GM12878 (cell line): ENCODE data around the gene MVK. TPM values are rescaled to one million over a fixed set of nuclear protein-coding genes. Genes with fewer than 3 reads are reported as not detected.

Source experiments
- ATAC-seq: fragments of 200-7000 bp; cut with Tn5 transposase; 3 replicates; pipeline ENCODE4 v1.9.1; 2020; ENCODE audit warnings: mild to moderate bottlenecking, moderate library complexity
- BruUV-seq: library from RNA; stranded (reverse); fragments of 400-500 nt; replicated peaks from 2 replicates; lab custom pipeline; 2021; lab: Mats Ljungman, UMichigan
- CTCF ChIA-PET: fragments of 300-600 bp; sonication (Branson Sonifier 250); formaldehyde crosslinking; extraction: SDS; loops from one replicate; lab custom pipeline; 2021; ENCODE audit warnings: inconsistent platforms; lab: Yijun Ruan, JAX
- POLR2A ChIA-PET: fragments of 350-600 bp; formaldehyde crosslinking; extraction: SDS; loops from one replicate; lab custom pipeline; 2021; ENCODE audit warnings: inconsistent platforms; lab: Charles Lee
- RAD21 ChIA-PET: fragments of 300-600 bp; sonication (Branson Sonifier 250); formaldehyde crosslinking; loops from one replicate; lab custom pipeline; 2023; ENCODE audit warnings: antibody characterized with exemption; ENCODE audit not compliant: unreplicated experiment; lab: Charles Lee
- SMC1A ChIA-PET: fragments of 300-600 bp; sonication (Branson Sonifier 250); formaldehyde crosslinking; loops from one replicate; lab custom pipeline; 2023; ENCODE audit not compliant: unreplicated experiment, uncharacterized antibody; lab: Charles Lee
- DNase-seq: peaks from one replicate; pipeline ENCODE4 v3.0.0-alpha.2; 2011; ENCODE audit warnings: low read depth, low spot score
- FAIRE-seq: peaks from 3 replicates; lab custom pipeline; 2011; peaks lifted over from hg19 to GRCh38; lab: Jason Lieb, UNC
- H2AFZ ChIP-seq: 2 replicates; pipeline ENCODE4 v1.6.0; 2011; ENCODE audit warnings: low read depth, low read length, control low read depth; ENCODE audit not compliant: control insufficient read depth
- H3K27ac ChIP-seq: 2 replicates; pipeline ENCODE4 v1.5.1; 2011; ENCODE audit warnings: control low read depth; ENCODE audit not compliant: control insufficient read depth, insufficient read depth
- H3K27me3 ChIP-seq, 2 experiments: replicated peaks in 1 of 2; 2 replicates each; pipeline versions ENCODE4 v1.6.0 to v1.6.1; 2011; ENCODE audit warnings: low read length in 1 of 2; ENCODE audit not compliant: control insufficient read depth in 2 of 2, insufficient read depth in 2 of 2
- H3K36me3 ChIP-seq, 2 experiments: 2 replicates each; pipeline ENCODE4 v1.5.1; 2011; ENCODE audit warnings: low read length in 1 of 2; ENCODE audit not compliant: control insufficient read depth in 2 of 2, insufficient read depth in 2 of 2
- H3K4me1 ChIP-seq: 2 replicates; pipeline ENCODE4 v1.6.1; 2011; ENCODE audit warnings: mild to moderate bottlenecking, low read length, moderate library complexity, mixed read lengths; ENCODE audit not compliant: control insufficient read depth, insufficient read depth
- H3K4me2 ChIP-seq: 2 replicates; pipeline ENCODE4 v1.6.0; 2011; ENCODE audit warnings: control low read depth; ENCODE audit not compliant: control insufficient read depth, insufficient read depth
- H3K4me3 ChIP-seq: fragments of 200-600 bp; sonication (generic); 2 replicates; pipeline ENCODE4 v1.5.1; 2016
- H3K79me2 ChIP-seq: 2 replicates; pipeline ENCODE4 v1.6.0; 2011; ENCODE audit warnings: low read length; ENCODE audit not compliant: control insufficient read depth, insufficient read depth
- H3K9ac ChIP-seq: 2 replicates; pipeline ENCODE4 v1.8.0; 2011; ENCODE audit warnings: low read length, control low read depth, mixed read lengths; ENCODE audit not compliant: control insufficient read depth, insufficient read depth
- H3K9me3 ChIP-seq: replicated peaks from 3 replicates; pipeline ENCODE4 v1.5.1; 2011; ENCODE audit warnings: mild to moderate bottlenecking, low read length; ENCODE audit not compliant: control insufficient read depth, insufficient read depth
- H4K20me1 ChIP-seq: 2 replicates; pipeline ENCODE4 v1.6.0; 2011; ENCODE audit not compliant: control insufficient read depth, insufficient read depth
- CREM ChIP-seq: IDR thresholded peaks from 2 replicates; pipeline ENCODE4 v1.6.1; 2014; ENCODE audit warnings: antibody characterized with exemption, low read depth
- FOXK2 ChIP-seq: fragments of 450-650 bp; IDR thresholded peaks from 2 replicates; pipeline ENCODE4 v1.6.1; 2017; ENCODE audit warnings: mild to moderate bottlenecking, moderate library complexity
- JUND ChIP-seq: IDR thresholded peaks from 2 replicates; pipeline ENCODE4 v1.6.1; 2012; ENCODE audit warnings: low read depth, mild to moderate bottlenecking, low read length, improper control_type of control experiment, moderate library complexity
- MEF2B ChIP-seq: fragments of 450-650 bp; IDR thresholded peaks from 2 replicates; pipeline ENCODE4 v1.6.1; 2018; ENCODE audit warnings: mild to moderate bottlenecking, moderate library complexity; ENCODE audit not compliant: partially characterized antibody, poor library complexity, severe bottlenecking
- NR2C1 ChIP-seq: fragments of 450-650 bp; IDR thresholded peaks from 2 replicates; pipeline ENCODE4 v1.6.1; 2017; ENCODE audit warnings: antibody characterized with exemption, mild to moderate bottlenecking, moderate library complexity
- PAX5 ChIP-seq: IDR thresholded peaks from 2 replicates; pipeline ENCODE4 v1.6.1; 2011; ENCODE audit warnings: low read depth, low read length, borderline replicate concordance
- RBBP5 ChIP-seq: fragments of 200-600 bp; sonication (generic); conservative IDR thresholded peaks from 2 replicates; pipeline ENCODE4 v1.6.1; 2016
- SIN3A ChIP-seq: IDR thresholded peaks from 2 replicates; pipeline ENCODE4 v1.6.1; 2012; ENCODE audit warnings: low read depth, low read length, improper control_type of control experiment
- SRF ChIP-seq, 2 experiments: IDR thresholded peaks; 2 replicates each; pipeline ENCODE4 v1.6.1; 2011; ENCODE audit warnings: low read depth in 2 of 2, low read length in 2 of 2, mild to moderate bottlenecking in 1 of 2, moderate library complexity in 1 of 2
- STAT3 ChIP-seq: IDR thresholded peaks from 2 replicates; pipeline ENCODE4 v1.6.1; 2011; ENCODE audit warnings: low read depth, low read length, improper control_type of control experiment
- ZBED1 ChIP-seq: IDR thresholded peaks from 2 replicates; pipeline ENCODE4 v1.6.1; 2016; ENCODE audit warnings: borderline replicate concordance
- ZNF207 ChIP-seq: fragments of 450-650 bp; IDR thresholded peaks from 2 replicates; pipeline ENCODE4 v1.6.1; 2014; ENCODE audit warnings: antibody characterized with exemption, mild to moderate bottlenecking, borderline replicate concordance
- WGBS: methylation state at CpG from one replicate; pipeline ENCODE4 v1.1.6; 2016; ENCODE audit warnings: low lambda C conversion rate; ENCODE audit not compliant: insufficient replicate concordance, insufficient coverage; ENCODE audit errors: missing lambda C conversion rate; 5-methylcytosine and 5-hydroxymethylcytosine counted together
- in situ Hi-C: fragments of 300-500 bp; cut with MboI; formaldehyde crosslinking; loops from 9 replicates; pipeline ENCODE4 v1.14.3; 2018; ENCODE audit warnings: mixed read lengths
- intact Hi-C: fragments of 100-400 bp; cut with micrococcal nuclease; formaldehyde crosslinking; loops from one replicate; pipeline ENCODE4 v1.14.2; 2022; ENCODE audit not compliant: unreplicated experiment
- polyA plus RNA-seq, 11 experiments: library from polyadenylated mRNA; depleted of rRNA in 4 of 11; unstranded in 6 of 11; stranded (reverse) in 5 of 11; fragments of >200 nt; fragmentation: Nextera tagmentation in 4 of 11; fragmentation: Illumina TruSeq in 1 of 11; extraction: Ambion mirVana in 4 of 11; extraction: Trizol in 1 of 11; gene quantifications; 1 replicate in 1 of 11; 2 replicates in 10 of 11; pipeline versions ENCODE4 v1.2.1 to v1.2.3, GENCODE V29; 2011 to 2016; ENCODE audit warnings: inconsistent platforms in 2 of 11, missing spikeins in 2 of 11, low read depth in 1 of 11
- total RNA-seq, 4 experiments: library from RNA; depleted of rRNA in 3 of 4; stranded (reverse); fragments of >200 nt in 3 of 4; fragmentation: Illumina TruSeq in 1 of 4; extraction: Trizol in 1 of 4; gene quantifications; 2 replicates each; pipeline versions ENCODE4 v1.2.1 to v1.2.3, GENCODE V29; 2013 to 2021
- TF ChIP-seq, protein P1 (sequence below): IDR thresholded peaks from 2 replicates; pipeline ENCODE4 v1.6.1; 2012; ENCODE audit warnings: mild to moderate bottlenecking, low read depth, low read length
- TF ChIP-seq, protein P2 (sequence below): IDR thresholded peaks from 2 replicates; pipeline ENCODE4 v1.6.1; 2011; ENCODE audit warnings: mild to moderate bottlenecking, low read depth, low read length, moderate library complexity; ENCODE audit not compliant: insufficient replicate concordance
- TF ChIP-seq, protein P3 (sequence below): fragments of 450-650 bp; IDR thresholded peaks from 2 replicates; pipeline ENCODE4 v1.6.1; 2018; ENCODE audit warnings: mild to moderate bottlenecking, low read depth, moderate library complexity; ENCODE audit not compliant: partially characterized antibody

MVK gene
- total and polyA plus RNA-seq, 10 of the 15 experiments (the other 5 are each of a cell fraction or from before 2014, with no cell fraction given), result 0.24 to 46.7 (median 31.9) TPM

DNA sequence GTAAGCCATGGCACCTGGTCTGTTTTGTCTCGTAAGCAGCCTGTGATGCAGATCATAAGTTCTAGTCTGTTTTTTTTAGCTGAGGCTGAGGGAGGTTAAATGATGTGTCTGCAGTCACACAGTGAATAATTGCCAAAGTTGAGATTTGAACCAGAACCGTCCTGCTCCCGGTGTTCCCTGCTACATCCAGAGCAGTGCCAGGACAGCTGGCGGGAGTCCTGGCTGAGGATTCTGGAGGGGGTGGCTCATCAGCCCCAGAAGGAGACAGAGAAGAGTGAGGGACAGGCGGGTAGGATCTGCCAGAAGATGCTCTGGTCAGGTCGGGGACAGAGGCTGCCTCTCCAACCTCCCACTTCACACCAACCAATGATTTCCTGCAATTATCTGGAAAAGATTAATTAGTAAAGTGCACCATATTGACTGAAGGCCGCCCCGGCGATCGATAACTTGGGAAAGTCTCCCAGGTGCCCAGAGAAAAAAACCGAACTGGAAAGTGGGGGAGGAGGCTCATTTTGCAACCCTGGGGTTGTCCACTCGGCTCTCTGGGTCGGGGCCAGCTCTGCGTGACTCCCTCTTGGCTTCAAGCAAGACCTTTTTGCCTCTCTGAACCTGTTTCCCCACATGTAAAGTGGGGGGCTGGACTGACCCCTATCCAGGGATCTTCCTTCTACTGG is 42.1 kb downstream of the MVK start:
- Histone ChIP-seq H3K4me1 (no peaks in the 10 kb centered on the region), H3K4me2 (no peak overlapping the region), H3K9ac (no peak overlapping the region), H4K20me1 (peaks cover 3% of the 10 kb centered on the region; the same call in 1 of the 2 replicates), H3K9me3 (no peaks in the 10 kb centered on the region), H3K27me3 (peaks cover 8 to 9% of the 10 kb centered on the region in 2 experiments), H2AFZ (no peak overlapping the region), H3K79me2 (no peaks in the 10 kb centered on the region), H3K36me3 (no peaks in the 10 kb centered on the region), H3K27ac (no peak overlapping the region), H3K4me3 (no peak overlapping the region)
- no peak for FAIRE-seq
- ChIA-PET RAD21 (no interaction called here), POLR2A (no interaction called here), SMC1A (no interaction called here), CTCF (no interaction called here)
- no peak for ATAC-seq
- TF ChIP-seq, protein P1, sequence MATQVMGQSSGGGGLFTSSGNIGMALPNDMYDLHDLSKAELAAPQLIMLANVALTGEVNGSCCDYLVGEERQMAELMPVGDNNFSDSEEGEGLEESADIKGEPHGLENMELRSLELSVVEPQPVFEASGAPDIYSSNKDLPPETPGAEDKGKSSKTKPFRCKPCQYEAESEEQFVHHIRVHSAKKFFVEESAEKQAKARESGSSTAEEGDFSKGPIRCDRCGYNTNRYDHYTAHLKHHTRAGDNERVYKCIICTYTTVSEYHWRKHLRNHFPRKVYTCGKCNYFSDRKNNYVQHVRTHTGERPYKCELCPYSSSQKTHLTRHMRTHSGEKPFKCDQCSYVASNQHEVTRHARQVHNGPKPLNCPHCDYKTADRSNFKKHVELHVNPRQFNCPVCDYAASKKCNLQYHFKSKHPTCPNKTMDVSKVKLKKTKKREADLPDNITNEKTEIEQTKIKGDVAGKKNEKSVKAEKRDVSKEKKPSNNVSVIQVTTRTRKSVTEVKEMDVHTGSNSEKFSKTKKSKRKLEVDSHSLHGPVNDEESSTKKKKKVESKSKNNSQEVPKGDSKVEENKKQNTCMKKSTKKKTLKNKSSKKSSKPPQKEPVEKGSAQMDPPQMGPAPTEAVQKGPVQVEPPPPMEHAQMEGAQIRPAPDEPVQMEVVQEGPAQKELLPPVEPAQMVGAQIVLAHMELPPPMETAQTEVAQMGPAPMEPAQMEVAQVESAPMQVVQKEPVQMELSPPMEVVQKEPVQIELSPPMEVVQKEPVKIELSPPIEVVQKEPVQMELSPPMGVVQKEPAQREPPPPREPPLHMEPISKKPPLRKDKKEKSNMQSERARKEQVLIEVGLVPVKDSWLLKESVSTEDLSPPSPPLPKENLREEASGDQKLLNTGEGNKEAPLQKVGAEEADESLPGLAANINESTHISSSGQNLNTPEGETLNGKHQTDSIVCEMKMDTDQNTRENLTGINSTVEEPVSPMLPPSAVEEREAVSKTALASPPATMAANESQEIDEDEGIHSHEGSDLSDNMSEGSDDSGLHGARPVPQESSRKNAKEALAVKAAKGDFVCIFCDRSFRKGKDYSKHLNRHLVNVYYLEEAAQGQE, result no peak
- TF ChIP-seq, protein P2, sequence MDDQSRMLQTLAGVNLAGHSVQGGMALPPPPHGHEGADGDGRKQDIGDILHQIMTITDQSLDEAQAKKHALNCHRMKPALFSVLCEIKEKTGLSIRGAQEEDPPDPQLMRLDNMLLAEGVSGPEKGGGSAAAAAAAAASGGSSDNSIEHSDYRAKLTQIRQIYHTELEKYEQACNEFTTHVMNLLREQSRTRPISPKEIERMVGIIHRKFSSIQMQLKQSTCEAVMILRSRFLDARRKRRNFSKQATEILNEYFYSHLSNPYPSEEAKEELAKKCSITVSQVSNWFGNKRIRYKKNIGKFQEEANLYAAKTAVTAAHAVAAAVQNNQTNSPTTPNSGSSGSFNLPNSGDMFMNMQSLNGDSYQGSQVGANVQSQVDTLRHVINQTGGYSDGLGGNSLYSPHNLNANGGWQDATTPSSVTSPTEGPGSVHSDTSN, result no peak
- no peak for TF ChIP-seq PAX5
- TF ChIP-seq STAT3, result no peak
- TF ChIP-seq CREM, result no peak
- TF ChIP-seq, protein P3, sequence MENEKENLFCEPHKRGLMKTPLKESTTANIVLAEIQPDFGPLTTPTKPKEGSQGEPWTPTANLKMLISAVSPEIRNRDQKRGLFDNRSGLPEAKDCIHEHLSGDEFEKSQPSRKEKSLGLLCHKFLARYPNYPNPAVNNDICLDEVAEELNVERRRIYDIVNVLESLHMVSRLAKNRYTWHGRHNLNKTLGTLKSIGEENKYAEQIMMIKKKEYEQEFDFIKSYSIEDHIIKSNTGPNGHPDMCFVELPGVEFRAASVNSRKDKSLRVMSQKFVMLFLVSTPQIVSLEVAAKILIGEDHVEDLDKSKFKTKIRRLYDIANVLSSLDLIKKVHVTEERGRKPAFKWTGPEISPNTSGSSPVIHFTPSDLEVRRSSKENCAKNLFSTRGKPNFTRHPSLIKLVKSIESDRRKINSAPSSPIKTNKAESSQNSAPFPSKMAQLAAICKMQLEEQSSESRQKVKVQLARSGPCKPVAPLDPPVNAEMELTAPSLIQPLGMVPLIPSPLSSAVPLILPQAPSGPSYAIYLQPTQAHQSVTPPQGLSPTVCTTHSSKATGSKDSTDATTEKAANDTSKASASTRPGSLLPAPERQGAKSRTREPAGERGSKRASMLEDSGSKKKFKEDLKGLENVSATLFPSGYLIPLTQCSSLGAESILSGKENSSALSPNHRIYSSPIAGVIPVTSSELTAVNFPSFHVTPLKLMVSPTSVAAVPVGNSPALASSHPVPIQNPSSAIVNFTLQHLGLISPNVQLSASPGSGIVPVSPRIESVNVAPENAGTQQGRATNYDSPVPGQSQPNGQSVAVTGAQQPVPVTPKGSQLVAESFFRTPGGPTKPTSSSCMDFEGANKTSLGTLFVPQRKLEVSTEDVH, result no peak
- TF ChIP-seq ZBED1, result no peak
- TF ChIP-seq ZNF207, result no peak
- TF ChIP-seq SIN3A, result no peak
- no peak for TF ChIP-seq JUND
- TF ChIP-seq NR2C1, result no peak
- no peak for TF ChIP-seq RBBP5
- TF ChIP-seq FOXK2, result no peak
- TF ChIP-seq SRF (IDR thresholded peaks at IDR 0.05; ENCODE audit: low read depth in 2 of 2, low read length in 2 of 2), result no peak
- TF ChIP-seq MEF2B, result no peak
- intact Hi-C loops, result no loop called here
- no TSS peak for BruUV-seq
- 32% methylated on average over 14 of the region's 14 CpGs for WGBS
- no peak for DNase-seq
- in situ Hi-C loops, result no loop called here
